GM12878 (cell line): ENCODE data around the gene IQUB.

Experiments used
- CTCF ChIP-seq, 3 experiments: IDR thresholded peaks in 2 of 3; conservative IDR thresholded peaks in 1 of 3; 2 replicates each; pipeline ENCODE4 v1.5.1; 2011; ENCODE audit warnings: low read depth in 3 of 3, low read length in 3 of 3, mild to moderate bottlenecking in 3 of 3, control low read depth in 2 of 3, moderate library complexity in 2 of 3, inconsistent platforms in 1 of 3, mixed read lengths in 1 of 3; ENCODE audit not compliant: control insufficient read depth in 2 of 3, insufficient read depth in 1 of 3; ENCODE audit errors: extremely low read depth in 1 of 3
- RCOR1 ChIP-seq: conservative IDR thresholded peaks from 2 replicates; pipeline ENCODE4 v1.6.1; 2012; ENCODE audit warnings: low read depth, low read length, improper control_type of control experiment

- no peak for TF ChIP-seq CTCF (IDR thresholded peaks at IDR 0.05 in 2 of 3, conservative IDR thresholded peaks at IDR 0.05 in 1 of 3; ENCODE audit: control insufficient read depth in 2 of 3, extremely low read depth in 1 of 3, insufficient read depth in 1 of 3, low read depth in 3 of 3, low read length in 3 of 3)
- no peak for TF ChIP-seq RCOR1
Observed at GRCh38 chr7:123484199-123484598, 50.2 kb downstream of the IQUB start.
